GM04503 (cell line): Measurements from ENCODE around the gene LARP7.
"Not testable (repeated sequence)": the region's sequence is repeated elsewhere in the genome, so short reads cannot be mapped to it uniquely, and the experiment has no call there.

ENCODE experiments used
- DNase-seq: peaks from one replicate; pipeline ENCODE4 v3.0.0-alpha.2; 2012; ENCODE audit warnings: low read depth

Gene LARP7

DNA sequence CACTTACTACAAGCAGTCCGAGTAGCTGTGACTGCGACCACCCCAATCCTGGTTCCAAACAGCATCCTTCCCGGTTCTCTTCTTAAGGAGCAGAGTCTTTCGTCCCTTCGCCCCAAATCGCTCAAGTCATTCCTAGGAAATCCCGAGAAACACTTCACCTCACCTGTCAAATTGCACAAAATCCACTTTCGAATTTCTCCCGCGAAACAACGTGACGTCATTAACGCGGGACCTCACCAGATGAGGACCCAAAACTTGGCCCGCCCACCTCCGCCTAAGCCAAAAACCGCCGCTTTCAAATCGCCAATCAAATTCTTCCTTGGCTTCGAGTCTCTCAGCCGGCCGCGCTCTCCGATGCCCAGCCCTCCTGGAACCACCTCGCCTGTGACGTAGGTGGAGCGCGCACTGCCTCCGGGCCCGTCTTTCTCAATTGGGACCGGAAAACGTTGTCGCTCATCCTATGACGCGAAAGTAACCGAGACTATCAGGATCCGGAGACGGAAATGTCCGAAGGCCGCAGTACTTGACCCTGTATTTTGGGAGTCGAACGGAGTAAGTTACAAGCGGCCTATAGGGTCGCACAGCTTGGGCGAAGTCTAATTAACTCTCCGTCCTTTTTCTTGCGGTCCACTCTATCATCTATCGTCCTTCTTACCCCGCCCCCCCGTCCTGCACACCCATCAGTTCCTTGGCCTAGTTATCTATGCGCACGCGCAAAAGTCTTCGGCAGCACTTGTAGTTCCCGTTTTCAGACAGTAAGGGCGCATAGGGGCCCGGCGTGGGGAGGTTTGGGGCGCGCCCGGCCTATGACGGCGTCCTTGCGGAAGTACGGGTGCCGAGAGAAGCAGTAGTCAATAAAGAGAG, at the start of gene LARP7, which contains the start of gene ZGRF1:
Gene LARP7, plus strand, starts transcription at position 456 of the 864 bp plus-strand sequence. CDS start 7,527 bp downstream, outside the sequence.
Gene ZGRF1, minus strand, starts transcription at position 222 of the 864 bp plus-strand sequence. CDS start 3,733 bp downstream, outside the sequence.
- peak; percentile 93 for DNase-seq

- peak; percentile 22 for DNase-seq
Measured at GRCh38 chr4:112589206-112589605, 47.7 kb upstream of the LARP7 start.

GRCh38 chr4:112591593-112591992, 45.4 kb upstream of the LARP7 start:
- no peak for DNase-seq

- no peak for DNase-seq
Measured at GRCh38 chr4:112592717-112593116, 44.2 kb upstream of the LARP7 start.

GRCh38 chr4:112593438-112594133, 43.4 kb upstream of the LARP7 start:
- no peak for DNase-seq

DNA sequence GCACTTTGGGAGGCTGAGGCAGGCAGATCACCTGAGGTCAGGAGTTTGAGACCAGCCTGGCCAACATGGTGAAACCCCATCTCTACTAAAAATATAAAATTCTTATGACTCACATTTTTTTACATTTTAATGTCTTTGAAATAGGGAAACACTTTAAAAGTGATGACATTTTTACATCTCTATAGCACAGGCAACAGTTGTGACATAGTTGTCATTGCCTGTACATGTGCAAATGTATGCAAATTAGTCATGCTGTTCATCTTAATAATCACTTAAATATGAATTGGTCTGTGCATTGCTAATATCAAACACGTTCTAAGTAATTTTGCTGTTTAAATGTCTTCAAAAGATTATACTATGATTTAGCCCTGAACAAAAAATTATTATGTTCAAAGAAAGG, 42.0 kb upstream of the LARP7 start:
- no peak for DNase-seq

- peak; percentile 23 for DNase-seq
Measured at GRCh38 chr4:112604589-112604988, 32.4 kb upstream of the LARP7 start.

DNA sequence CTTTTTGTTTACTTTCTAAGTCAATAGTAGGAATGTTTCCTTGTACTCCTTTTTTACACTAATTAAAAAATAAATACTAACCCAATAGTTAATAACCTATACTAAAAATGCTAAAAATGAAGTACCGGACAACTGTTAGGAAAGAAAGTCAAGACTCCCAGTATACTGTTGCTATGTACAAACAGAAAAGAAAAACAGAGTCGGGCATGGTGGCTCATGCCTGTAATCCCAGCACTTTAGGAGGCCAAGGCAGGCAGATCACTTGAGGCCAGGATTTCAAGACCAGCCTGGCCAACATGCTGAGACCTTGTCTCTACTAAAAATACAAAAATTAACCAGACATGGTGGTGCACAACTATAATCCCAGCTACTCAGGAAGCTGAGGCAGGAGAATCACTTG, 24.1 kb upstream of the LARP7 start:
- DNase-seq, result not testable (repeated sequence)

- DNase-seq, result no peak
Measured at GRCh38 chr4:112616984-112617383, 20.0 kb upstream of the LARP7 start.

DNA sequence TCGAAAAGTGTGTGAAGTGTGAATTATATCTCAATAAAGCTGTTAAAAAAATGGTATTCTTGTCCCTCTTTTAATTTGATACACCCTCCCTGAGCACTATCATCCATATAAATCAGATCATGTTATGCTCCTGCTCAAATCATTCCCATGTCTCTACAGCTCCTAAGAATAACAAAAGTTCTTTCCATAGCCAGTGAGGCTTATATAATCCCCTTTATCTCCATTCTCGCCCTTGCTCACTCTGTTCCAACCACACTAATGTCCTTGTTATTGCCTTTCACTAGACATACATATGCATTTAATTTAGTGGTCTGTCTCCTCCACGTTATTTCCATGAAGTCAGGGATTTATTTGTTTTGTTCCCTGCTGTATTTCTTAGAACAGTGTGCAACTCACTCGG, 10.7 kb upstream of the LARP7 start:
- no peak for DNase-seq

DNA sequence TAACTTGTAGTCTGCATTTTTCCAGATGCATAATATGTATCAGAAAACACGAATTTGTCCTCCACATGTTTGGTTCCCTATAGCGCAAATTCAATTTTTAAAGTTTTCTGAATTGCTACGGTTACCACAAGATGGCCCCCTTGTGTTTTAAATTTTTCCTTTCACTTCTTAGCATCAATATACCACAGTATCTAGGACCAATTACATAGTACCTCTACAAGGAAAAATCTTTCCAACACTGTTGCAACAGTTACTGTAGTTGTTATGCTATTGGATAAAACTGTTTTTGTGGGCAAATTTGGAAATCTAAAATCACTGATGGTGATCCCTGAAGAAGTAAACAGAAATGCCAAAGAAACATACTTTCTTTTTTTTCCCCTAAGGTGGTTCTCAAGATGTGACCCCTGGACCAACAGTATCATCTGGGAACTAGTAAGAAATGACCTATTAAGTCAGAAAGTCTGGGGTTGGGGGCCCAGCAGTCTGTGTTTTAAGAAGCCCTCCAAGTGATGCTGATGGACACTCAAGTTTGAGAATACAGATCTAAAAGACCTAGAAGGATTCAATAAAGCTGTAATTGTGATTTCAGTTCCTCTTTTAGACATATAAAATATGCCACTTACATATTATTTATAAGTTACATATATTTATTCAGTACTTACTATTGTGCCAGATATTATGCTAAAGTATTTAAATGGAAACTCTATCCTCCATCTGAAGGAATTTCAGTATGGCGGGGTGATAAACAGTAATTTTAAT, 3.3 kb upstream of the LARP7 start:
- no peak for DNase-seq

DNA sequence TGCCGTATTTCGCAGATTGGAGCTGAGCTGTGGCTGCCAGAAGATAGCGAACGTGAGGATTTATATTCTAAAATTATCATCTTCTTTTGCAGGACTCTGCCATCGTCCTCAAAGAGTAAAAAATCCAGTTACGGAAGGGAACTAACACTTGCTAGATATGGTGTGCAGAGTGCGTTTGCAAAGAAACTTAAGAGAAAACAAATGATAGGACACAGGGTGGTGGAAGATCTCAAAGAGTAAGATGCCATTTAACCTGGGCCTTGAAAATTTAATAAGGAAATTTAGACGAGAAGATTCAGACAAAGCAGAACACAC, 566 bp downstream of the LARP7 start:
- no peak for DNase-seq

- DNase-seq, result no peak
Measured at GRCh38 chr4:112642526-112642925, 5.6 kb downstream of the LARP7 start.

DNA sequence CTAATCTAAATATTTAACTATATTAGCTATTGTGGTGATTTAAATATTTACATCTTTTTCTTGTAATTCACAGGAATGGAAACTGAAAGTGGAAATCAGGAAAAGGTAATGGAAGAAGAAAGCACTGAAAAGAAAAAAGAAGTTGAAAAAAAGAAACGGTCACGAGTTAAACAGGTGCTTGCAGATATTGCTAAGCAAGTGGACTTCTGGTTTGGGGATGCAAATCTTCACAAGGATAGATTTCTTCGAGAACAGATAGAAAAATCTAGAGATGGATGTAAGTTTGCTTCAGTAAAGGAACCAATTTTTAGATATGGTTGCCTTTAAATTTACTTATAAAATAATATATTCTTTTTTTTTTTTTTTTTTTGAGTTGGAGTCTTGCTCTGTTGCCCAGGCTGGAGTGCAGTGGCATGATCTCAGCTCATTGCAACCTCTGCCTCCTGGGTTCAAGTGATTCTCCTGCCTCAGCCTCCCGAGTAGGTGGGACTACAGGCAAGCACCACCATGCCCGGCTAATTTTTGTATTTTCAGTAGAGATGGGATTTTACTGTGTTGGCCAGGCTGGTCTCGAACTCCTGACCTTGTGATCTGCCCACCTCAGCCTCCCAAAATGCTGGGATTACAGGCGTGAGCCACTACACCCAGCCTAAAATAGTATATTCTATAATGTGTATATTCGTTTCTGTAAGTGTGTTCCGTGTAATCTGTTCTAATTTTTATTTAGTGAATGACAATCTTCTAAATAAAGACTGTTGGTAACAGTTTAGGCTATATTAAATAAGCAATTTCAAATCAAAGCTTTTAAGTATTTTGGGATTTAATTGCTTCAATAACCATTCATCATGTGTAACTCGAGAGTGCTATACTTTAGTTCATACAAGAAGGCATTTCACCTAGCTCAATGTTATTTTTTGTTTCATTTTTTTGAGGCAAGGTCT, 7.9 kb downstream of the LARP7 start:
- not testable (repeated sequence) for DNase-seq

DNA sequence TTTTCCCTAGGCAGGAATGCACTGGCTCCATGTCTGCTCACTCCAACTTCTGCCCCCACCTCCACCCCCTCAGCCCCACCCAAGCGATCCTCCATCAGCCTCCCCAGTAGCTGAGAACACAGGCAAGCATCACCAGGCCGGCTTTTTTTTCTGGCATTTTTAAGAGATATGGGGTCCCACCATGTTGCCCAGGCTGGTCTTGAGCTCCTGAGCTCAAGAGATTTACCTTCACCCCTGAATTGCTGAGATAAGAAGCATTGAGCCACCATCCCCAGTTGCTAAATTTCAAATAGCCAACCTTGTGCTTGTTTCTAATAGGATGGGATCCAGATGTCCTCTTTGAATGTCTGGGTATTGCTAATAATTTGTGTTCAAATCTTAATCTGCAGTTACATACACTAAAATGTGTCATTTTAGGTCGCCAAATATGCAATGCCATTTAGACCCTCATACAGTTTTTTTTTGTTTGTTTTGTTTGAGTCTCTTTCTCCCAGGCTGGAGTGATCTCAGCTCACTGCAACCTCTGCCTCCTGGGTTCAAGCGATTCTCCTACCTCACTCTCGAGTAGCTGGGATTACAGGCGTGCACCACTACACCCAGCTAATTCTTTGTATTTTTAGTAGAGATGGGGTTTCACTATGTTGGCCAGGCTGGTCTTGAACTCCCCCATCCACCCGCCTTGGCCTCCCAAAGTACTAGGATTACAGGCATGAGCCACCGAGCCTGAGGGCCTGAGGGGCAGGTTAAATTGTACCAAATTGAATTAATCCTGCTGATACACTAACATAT, 8.8 kb downstream of the LARP7 start:
- DNase-seq, result no peak

- DNase-seq, result no peak
Measured at GRCh38 chr4:112646632-112647537, 9.9 kb downstream of the LARP7 start.

- DNase-seq, result no peak
Measured at GRCh38 chr4:112647785-112648184, 10.8 kb downstream of the LARP7 start.

- no peak for DNase-seq
Measured at GRCh38 chr4:112648263-112649054, 11.5 kb downstream of the LARP7 start.

DNA sequence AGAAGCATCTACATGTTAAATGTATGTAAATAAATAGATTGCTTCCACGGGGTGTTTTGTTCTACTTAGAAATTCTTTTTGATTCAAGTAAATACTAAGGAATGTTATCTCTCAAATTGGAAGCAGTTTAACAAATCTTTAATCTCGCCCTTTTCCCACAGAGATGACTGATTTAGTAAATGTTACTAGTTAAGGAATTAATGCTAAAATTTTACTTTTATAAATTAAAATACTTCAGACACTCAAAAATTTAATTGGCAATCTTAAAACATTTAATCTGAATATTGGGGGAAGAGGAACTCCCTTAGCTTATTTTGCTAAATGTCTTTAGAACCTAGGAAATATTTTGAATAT, 12.1 kb downstream of the LARP7 start:
- DNase-seq, result no peak
